Prostate gland (tissue), 2 donors: ENCODE results near the gene NOXO1.

Source experiments
- CTCF ChIP-seq, 4 experiments: fragments of 200-600 bp in 2 of 4; fragments of 450-650 bp in 2 of 4; sonication (generic) in 2 of 4; IDR thresholded peaks; 1 replicate in 3 of 4; 2 replicates in 1 of 4; pipeline ENCODE4 v1.5.1; 2016 to 2019; ENCODE audit warnings: antibody characterized with exemption in 4 of 4, mild to moderate bottlenecking in 2 of 4, moderate library complexity in 2 of 4
- POLR2A ChIP-seq: fragments of 450-650 bp; IDR thresholded peaks from one replicate; pipeline ENCODE4 v1.6.1; 2016; ENCODE audit warnings: antibody characterized with exemption, mild to moderate bottlenecking
- POLR2AphosphoS5 ChIP-seq: sonication (generic); formaldehyde crosslinking; IDR thresholded peaks from one replicate; pipeline ENCODE4 v1.6.1; 2017; ENCODE audit warnings: antibody characterized with exemption

DNA sequence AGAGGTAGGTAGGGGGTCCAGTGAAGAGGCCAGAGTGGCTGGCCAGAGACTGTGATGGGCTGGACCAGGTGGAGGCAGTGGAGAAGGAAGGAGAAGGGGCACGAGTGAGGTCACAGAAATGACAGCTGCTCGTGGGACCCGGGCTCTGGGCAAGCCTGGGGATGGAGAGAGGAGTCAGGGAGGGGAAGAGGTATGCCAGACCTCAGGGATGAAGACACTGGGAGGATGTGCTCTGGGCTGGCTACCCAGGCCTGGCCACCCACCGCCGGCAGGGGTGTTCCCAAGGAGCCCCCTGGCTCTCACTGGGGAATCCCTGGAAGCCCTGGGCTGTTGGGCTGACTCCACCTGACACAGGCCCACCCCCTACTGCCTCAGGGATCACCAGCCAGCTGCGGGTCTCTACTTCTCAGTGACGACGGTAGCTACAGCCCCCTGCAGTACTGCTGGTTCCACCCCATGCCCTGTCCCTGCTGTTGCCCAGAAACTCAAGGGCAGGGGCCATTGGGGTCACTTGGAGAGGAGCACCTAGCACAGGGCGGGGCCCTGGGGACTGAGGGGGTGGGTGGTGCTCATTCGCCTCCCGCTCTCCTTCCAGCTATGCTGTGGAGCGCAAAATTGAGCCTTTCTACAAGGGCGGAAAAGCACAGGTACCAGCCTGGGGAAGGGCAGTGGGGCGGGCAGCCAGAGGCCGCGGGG is 7.7 kb downstream of the NOXO1 start:
- TF ChIP-seq POLR2A (no peak), CTCF (IDR thresholded peaks at IDR 0.05) (no peak), POLR2AphosphoS5 (no peak)
